Endodermal cell (in vitro differentiated cells): ENCODE measurements around the gene TIAM1. TPM values are rescaled to one million over a fixed set of nuclear protein-coding genes. Genes with fewer than 3 reads are reported as not detected.

Experiments used
- DNase-seq: peaks from one replicate; pipeline ENCODE4 v3.0.0-alpha.2; 2017
- H3K27ac ChIP-seq: 2 replicates; pipeline ENCODE4 v1.5.1; 2013; ENCODE audit warnings: mild to moderate bottlenecking, low read depth, low read length, moderate library complexity
- H3K27me3 ChIP-seq: 2 replicates; pipeline ENCODE4 v1.6.1; 2013; ENCODE audit warnings: mild to moderate bottlenecking, low read length, moderate library complexity; ENCODE audit not compliant: insufficient read depth, control insufficient read depth, poor library complexity, severe bottlenecking
- H3K36me3 ChIP-seq: 2 replicates; pipeline ENCODE4 v1.7.0; 2013; ENCODE audit warnings: mild to moderate bottlenecking, low read length, moderate library complexity; ENCODE audit not compliant: control insufficient read depth, insufficient read depth
- H3K4me1 ChIP-seq: one replicate; pipeline ENCODE4 v1.7.0; 2013; ENCODE audit warnings: low read length; ENCODE audit not compliant: control insufficient read depth, insufficient read depth
- H3K4me3 ChIP-seq: 2 replicates; pipeline ENCODE4 v1.5.1; 2013; ENCODE audit warnings: mild to moderate bottlenecking, low read length, moderate library complexity
- H3K9ac ChIP-seq: 2 replicates; pipeline ENCODE4 v1.6.1; 2013; ENCODE audit warnings: mild to moderate bottlenecking, low read length, moderate library complexity; ENCODE audit not compliant: poor library complexity, severe bottlenecking; ENCODE audit errors: extremely low read depth
- H3K9me3 ChIP-seq: 2 replicates; pipeline ENCODE4 v1.6.1; 2013; ENCODE audit warnings: mild to moderate bottlenecking, low read length, moderate library complexity; ENCODE audit not compliant: control insufficient read depth
- H3K27ac Mint-ChIP-seq: 2 replicates; pipeline ENCODE4 v1.8.0; 2020; ENCODE audit warnings: mixed read lengths
- H3K27me3 Mint-ChIP-seq: 2 replicates; pipeline ENCODE4 v1.8.0; 2021; ENCODE audit warnings: mild to moderate bottlenecking, mixed read lengths; ENCODE audit not compliant: insufficient read depth
- H3K36me3 Mint-ChIP-seq: 2 replicates; pipeline ENCODE4 v1.8.0; 2020; ENCODE audit warnings: low read depth, mixed read lengths
- H3K4me1 Mint-ChIP-seq: 2 replicates; pipeline ENCODE4 v1.8.0; 2020; ENCODE audit warnings: mixed read lengths
- H3K4me3 Mint-ChIP-seq: 2 replicates; pipeline ENCODE4 v1.8.0; 2020; ENCODE audit warnings: mild to moderate bottlenecking, moderate library complexity, mixed read lengths
- H3K9me3 Mint-ChIP-seq: 2 replicates; pipeline ENCODE4 v1.8.0; 2020; ENCODE audit warnings: mild to moderate bottlenecking, mixed read lengths
- WGBS, 2 experiments: methylation state at CpG; one replicate each; pipeline versions ENCODE4 v1.1.5 to v1.1.7; 2013; ENCODE audit warnings: missing lambda C conversion rate in 2 of 2, mixed read lengths in 1 of 2; ENCODE audit not compliant: insufficient coverage in 1 of 2, insufficient read length in 1 of 2; 5-methylcytosine and 5-hydroxymethylcytosine counted together
- total RNA-seq, 2 donors: library from RNA; stranded (reverse); fragmentation: NEBNext Ultra II Directional in 1 of 2; extraction: Animal tissue kit (Norgen Biotek cat#: 25700) in 1 of 2; gene quantifications; 2 replicates in 1 of 2; 3 replicates in 1 of 2; pipeline ENCODE4 v1.2.1, GENCODE V29; 2021
- TF ChIP-seq, protein P1 (sequence below): fragments of 200-600 bp; sonication (generic); conservative IDR thresholded peaks from 2 replicates; pipeline ENCODE4 v1.5.0; 2021; ENCODE audit warnings: antibody characterized with exemption, mild to moderate bottlenecking

Gene TIAM1
- total RNA-seq, 2 donors from 2014 or later: 29.4 to 33.3 TPM

DNA sequence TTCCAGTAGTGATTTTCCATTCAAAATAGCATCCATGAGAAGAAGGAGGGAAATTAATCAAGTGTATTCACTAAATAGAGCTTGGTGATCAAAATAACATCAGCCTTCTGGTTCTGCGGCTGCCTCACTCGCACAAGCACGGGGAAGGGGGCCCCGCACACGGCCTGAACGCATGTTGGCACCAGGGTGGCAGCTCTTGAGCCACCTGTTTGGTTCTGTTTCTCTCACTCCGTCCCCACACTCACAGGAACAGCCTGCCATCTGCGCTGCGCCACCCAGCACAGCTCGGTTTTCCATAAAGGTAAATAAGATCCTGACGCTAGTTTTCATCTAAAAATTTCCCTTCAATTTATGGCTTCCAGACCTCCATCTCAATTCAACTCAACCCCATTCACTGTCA is 49.4 kb downstream of the TIAM1 start:
- Mint-ChIP-seq H3K27ac (no peak overlapping the region), H3K27me3 (no peaks in the 10 kb centered on the region), H3K4me1 (peaks cover 14% of the 10 kb centered on the region), H3K4me3 (no peak overlapping the region), H3K36me3 (peaks cover 9% of the 10 kb centered on the region), H3K9me3 (no peaks in the 10 kb centered on the region)
- Histone ChIP-seq H3K4me1 (no peaks in the 10 kb centered on the region), H3K4me3 (no peak overlapping the region), H3K9ac (no peak overlapping the region), H3K27ac (no peak overlapping the region), H3K9me3 (no peaks in the 10 kb centered on the region), H3K36me3 (no peaks in the 10 kb centered on the region), H3K27me3 (no peaks in the 10 kb centered on the region)
- TF ChIP-seq, protein P1, sequence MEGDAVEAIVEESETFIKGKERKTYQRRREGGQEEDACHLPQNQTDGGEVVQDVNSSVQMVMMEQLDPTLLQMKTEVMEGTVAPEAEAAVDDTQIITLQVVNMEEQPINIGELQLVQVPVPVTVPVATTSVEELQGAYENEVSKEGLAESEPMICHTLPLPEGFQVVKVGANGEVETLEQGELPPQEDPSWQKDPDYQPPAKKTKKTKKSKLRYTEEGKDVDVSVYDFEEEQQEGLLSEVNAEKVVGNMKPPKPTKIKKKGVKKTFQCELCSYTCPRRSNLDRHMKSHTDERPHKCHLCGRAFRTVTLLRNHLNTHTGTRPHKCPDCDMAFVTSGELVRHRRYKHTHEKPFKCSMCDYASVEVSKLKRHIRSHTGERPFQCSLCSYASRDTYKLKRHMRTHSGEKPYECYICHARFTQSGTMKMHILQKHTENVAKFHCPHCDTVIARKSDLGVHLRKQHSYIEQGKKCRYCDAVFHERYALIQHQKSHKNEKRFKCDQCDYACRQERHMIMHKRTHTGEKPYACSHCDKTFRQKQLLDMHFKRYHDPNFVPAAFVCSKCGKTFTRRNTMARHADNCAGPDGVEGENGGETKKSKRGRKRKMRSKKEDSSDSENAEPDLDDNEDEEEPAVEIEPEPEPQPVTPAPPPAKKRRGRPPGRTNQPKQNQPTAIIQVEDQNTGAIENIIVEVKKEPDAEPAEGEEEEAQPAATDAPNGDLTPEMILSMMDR: no peak
- 97 to 98% methylated on average over 10 to 11 of the region's 11 CpGs for WGBS, 2 experiments
- no peak for DNase-seq

DNA sequence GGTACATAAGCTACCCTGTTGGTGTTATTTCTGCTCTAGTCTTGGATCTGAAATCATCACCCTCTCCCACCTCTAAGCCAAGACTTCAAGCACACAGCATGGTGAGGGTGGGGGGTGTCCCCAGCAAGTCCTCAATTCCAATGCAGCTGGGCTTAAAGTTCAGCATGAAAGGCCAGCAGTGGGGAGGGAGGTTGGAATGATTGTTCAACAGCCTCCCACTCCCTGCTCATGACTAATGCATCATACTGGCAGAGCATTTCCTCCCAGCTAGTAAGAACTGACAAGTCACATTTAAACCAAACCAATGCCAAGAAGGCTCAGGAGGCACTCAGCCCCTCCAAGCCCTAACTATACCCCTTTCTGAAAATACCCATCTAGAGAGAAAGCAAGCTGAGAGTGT is 50.1 kb downstream of the TIAM1 start:
- no peak for DNase-seq
- no peaks in the 10 kb centered on the region for H3K9me3 ChIP-seq
- Mint-ChIP-seq H3K36me3 (peaks cover 9% of the 10 kb centered on the region), H3K27ac (no peak overlapping the region), H3K27me3 (no peaks in the 10 kb centered on the region), H3K9me3 (no peaks in the 10 kb centered on the region), H3K4me3 (no peak overlapping the region), H3K4me1 (peaks cover 8% of the 10 kb centered on the region)
- H3K9ac ChIP-seq: no peak overlapping the region
- TF ChIP-seq, protein P1: no peak
- H3K4me1 ChIP-seq: no peaks in the 10 kb centered on the region
- H3K27me3 ChIP-seq: no peaks in the 10 kb centered on the region
- no peak overlapping the region for H3K4me3 ChIP-seq
- no peak overlapping the region for H3K27ac ChIP-seq
- H3K36me3 ChIP-seq: no peaks in the 10 kb centered on the region

DNA sequence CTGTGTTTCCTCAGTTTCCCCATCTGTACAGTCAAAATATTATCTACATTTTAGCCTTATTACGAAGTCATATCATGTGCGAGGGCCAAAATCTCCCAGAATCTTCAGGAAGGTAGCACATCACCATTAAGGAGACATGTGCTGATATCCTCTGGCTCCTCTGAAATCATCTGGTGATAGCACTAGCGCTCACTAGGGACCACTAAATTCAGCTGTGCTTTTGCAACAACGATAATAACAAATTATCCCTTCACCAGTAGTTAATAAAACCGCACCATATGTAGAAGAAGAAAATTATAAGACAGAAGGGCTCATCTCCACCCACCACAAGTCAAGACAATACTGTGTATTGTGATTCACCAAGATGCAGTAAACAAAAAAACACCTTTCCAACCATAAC is 53.3 kb downstream of the TIAM1 start:
- H3K27me3 ChIP-seq: no peaks in the 10 kb centered on the region
- WGBS, 2 experiments: 93 to 96% methylated on average over 3 to 5 of the region's 5 CpGs

More for the DNA sequence above, 53.3 kb downstream of the TIAM1 start:
- TF ChIP-seq, protein P1: no peak
- H3K4me1 ChIP-seq: no peaks in the 10 kb centered on the region
- peaks cover 14% of the 10 kb centered on the region for H3K36me3 Mint-ChIP-seq
- H3K9me3 ChIP-seq: peaks cover 8% of the 10 kb centered on the region
- no peaks in the 10 kb centered on the region for H3K27me3 Mint-ChIP-seq
- H3K4me1 Mint-ChIP-seq: peaks cover 8% of the 10 kb centered on the region
- H3K4me3 Mint-ChIP-seq: no peak overlapping the region
- peaks cover 10% of the 10 kb centered on the region for H3K9me3 Mint-ChIP-seq
- no peak overlapping the region for H3K27ac Mint-ChIP-seq
- no peak overlapping the region for H3K27ac ChIP-seq
- no peak overlapping the region for H3K9ac ChIP-seq
- H3K4me3 ChIP-seq: no peak overlapping the region
- H3K36me3 ChIP-seq: no peaks in the 10 kb centered on the region
- DNase-seq: no peak
